Osteocyte (in vitro differentiated cells): ENCODE results near the gene CCDC91. TPM values are rescaled to one million over a fixed set of nuclear protein-coding genes. Genes with fewer than 3 reads are reported as not detected.
"Not testable (repeated sequence)": the region's sequence is repeated elsewhere in the genome, so short reads cannot be mapped to it uniquely, and the experiment has no call there.

ENCODE experiments used
- DNase-seq: peaks from one replicate; pipeline ENCODE4 v3.0.0; 2021; ENCODE audit warnings: mixed read lengths; ENCODE audit not compliant: unreplicated experiment; ENCODE audit errors: extremely low spot score
- H3K27ac Mint-ChIP-seq: one replicate; pipeline ENCODE4 v1.8.0; 2021; ENCODE audit warnings: mild to moderate bottlenecking, mixed read lengths; ENCODE audit not compliant: unreplicated experiment
- H3K27me3 Mint-ChIP-seq: one replicate; pipeline ENCODE4 v1.8.0; 2021; ENCODE audit warnings: mixed read lengths; ENCODE audit not compliant: unreplicated experiment
- H3K36me3 Mint-ChIP-seq: one replicate; pipeline ENCODE4 v1.8.0; 2021; ENCODE audit warnings: mixed read lengths; ENCODE audit not compliant: unreplicated experiment
- H3K4me1 Mint-ChIP-seq: one replicate; pipeline ENCODE4 v1.8.0; 2021; ENCODE audit warnings: mixed read lengths; ENCODE audit not compliant: unreplicated experiment
- H3K4me3 Mint-ChIP-seq: one replicate; pipeline ENCODE4 v1.8.0; 2021; ENCODE audit warnings: mild to moderate bottlenecking, moderate library complexity, mixed read lengths; ENCODE audit not compliant: unreplicated experiment
- H3K9me3 Mint-ChIP-seq: one replicate; pipeline ENCODE4 v1.8.0; 2021; ENCODE audit warnings: mixed read lengths; ENCODE audit not compliant: unreplicated experiment
- CTCF ChIP-seq: fragments of 200-600 bp; sonication (generic); IDR thresholded peaks from 2 replicates; pipeline ENCODE4 v1.5.0; 2021; ENCODE audit warnings: antibody characterized with exemption, mild to moderate bottlenecking, moderate library complexity
- total RNA-seq: library from RNA; stranded (reverse); gene quantifications from 2 replicates; pipeline ENCODE4 v1.2.1, GENCODE V29; 2021

Gene CCDC91
- total RNA-seq, 1 donor from 2014 or later, result 17.5 TPM

GRCh38 chr12:28459481-28459880 is 269.2 kb downstream of the CCDC91 start:
- Mint-ChIP-seq H3K9me3 (no peaks in the 10 kb centered on the region), H3K4me1 (peaks cover 6% of the 10 kb centered on the region), H3K36me3 (peaks cover 5% of the 10 kb centered on the region), H3K4me3 (no peak overlapping the region), H3K27me3 (no peaks in the 10 kb centered on the region), H3K27ac (no peak overlapping the region)
- TF ChIP-seq CTCF, result no peak
- DNase-seq, result no peak

DNA sequence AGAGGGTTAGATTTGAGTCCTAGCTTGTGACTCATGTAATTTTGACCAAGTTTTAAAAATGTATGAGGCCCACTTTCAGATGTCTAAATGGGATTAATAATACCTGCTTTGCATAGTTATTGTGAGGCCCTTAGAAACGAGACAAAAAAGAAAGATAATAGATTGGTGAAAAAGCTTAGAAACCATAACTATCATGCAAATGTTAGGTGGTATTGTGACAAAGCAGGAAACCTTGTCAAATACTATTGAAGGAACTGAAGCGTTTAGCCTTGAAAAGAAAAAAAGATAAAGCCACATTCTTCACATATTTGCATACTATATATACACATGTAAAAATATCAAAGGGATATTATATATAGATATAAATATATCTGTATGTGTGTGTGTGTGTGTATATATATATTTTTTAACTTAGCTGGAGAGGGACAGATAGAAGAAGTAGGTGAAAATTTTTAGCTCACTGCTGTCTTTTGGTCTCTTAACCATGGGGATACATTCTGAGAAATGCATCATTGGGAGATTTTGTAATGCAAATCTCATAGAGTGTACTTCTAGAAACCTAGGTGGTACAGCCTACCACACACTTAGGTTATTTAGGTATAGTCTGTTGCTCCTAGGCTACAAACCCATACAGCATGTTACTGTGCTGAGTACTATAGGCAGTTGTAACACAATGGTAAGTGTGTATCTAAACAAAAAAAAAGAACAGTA is 270.3 kb downstream of the CCDC91 start:
- Mint-ChIP-seq H3K27me3 (no peaks in the 10 kb centered on the region), H3K4me1 (peaks cover 6% of the 10 kb centered on the region), H3K9me3 (peaks cover 7% of the 10 kb centered on the region), H3K27ac (no peak overlapping the region), H3K4me3 (no peak overlapping the region), H3K36me3 (peaks cover 6% of the 10 kb centered on the region)
- no peak for TF ChIP-seq CTCF
- no peak for DNase-seq

- peaks cover 16% of the 10 kb centered on the region for H3K36me3 Mint-ChIP-seq
- no peaks in the 10 kb centered on the region for H3K27me3 Mint-ChIP-seq
- no peak overlapping the region for H3K4me3 Mint-ChIP-seq
- H3K9me3 Mint-ChIP-seq, result peaks cover 12% of the 10 kb centered on the region
- no peak for TF ChIP-seq CTCF
- DNase-seq, result no peak
- H3K4me1 Mint-ChIP-seq, result peaks cover 6% of the 10 kb centered on the region
- H3K27ac Mint-ChIP-seq, result no peak overlapping the region
Measured at GRCh38 chr12:28463396-28463795, 273.1 kb downstream of the CCDC91 start.

DNA sequence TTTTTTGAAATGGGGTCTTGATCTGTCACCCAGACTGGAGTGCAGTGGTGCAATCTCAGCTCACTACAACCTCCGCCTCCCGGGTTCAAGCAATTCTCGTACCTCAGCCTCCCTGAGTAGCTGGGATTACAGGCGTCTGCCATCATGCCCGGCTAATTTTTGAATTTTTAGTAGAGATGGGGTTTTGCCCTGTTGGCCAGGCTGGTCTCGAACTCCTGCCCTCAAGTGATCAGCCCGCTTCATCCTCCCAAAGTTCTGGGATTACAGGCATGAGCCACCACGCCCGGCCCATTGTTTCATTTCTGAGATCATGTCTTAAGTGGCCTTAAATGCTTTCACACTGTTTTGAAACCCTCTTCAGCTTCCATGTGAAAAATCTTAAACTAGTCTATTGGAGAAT is 281.5 kb downstream of the CCDC91 start:
- H3K4me1 Mint-ChIP-seq, H3K27me3 Mint-ChIP-seq, DNase-seq, H3K27ac Mint-ChIP-seq, H3K36me3 Mint-ChIP-seq, H3K4me3 Mint-ChIP-seq: not testable (repeated sequence)
- peaks cover 13% of the 10 kb centered on the region for H3K9me3 Mint-ChIP-seq

- not testable (repeated sequence) for H3K9me3 Mint-ChIP-seq, H3K27me3 Mint-ChIP-seq, DNase-seq, H3K36me3 Mint-ChIP-seq, H3K4me1 Mint-ChIP-seq, H3K4me3 Mint-ChIP-seq, H3K27ac Mint-ChIP-seq
Measured at GRCh38 chr12:28476206-28476605, 285.9 kb downstream of the CCDC91 start.

GRCh38 chr12:28479097-28479496 is 288.8 kb downstream of the CCDC91 start:
- not testable (repeated sequence) for H3K4me3 Mint-ChIP-seq, H3K4me1 Mint-ChIP-seq

More at GRCh38 chr12:28479097-28479496, 288.8 kb downstream of the CCDC91 start:
- H3K27ac Mint-ChIP-seq, H3K9me3 Mint-ChIP-seq, DNase-seq, H3K36me3 Mint-ChIP-seq, H3K27me3 Mint-ChIP-seq: not testable (repeated sequence)
